GM10266 (cell line): Measurements from ENCODE around the gene CAD.

Experiments
- DNase-seq: peaks from one replicate; pipeline ENCODE4 v3.0.0; 2012; ENCODE audit errors: extremely low spot score
- CTCF ChIP-seq: IDR thresholded peaks from 2 replicates; pipeline ENCODE4 v1.5.1; 2012; ENCODE audit warnings: mild to moderate bottlenecking, low read depth; ENCODE audit not compliant: control insufficient read depth, insufficient read depth; ENCODE audit errors: missing control alignments

The CAD gene

DNA sequence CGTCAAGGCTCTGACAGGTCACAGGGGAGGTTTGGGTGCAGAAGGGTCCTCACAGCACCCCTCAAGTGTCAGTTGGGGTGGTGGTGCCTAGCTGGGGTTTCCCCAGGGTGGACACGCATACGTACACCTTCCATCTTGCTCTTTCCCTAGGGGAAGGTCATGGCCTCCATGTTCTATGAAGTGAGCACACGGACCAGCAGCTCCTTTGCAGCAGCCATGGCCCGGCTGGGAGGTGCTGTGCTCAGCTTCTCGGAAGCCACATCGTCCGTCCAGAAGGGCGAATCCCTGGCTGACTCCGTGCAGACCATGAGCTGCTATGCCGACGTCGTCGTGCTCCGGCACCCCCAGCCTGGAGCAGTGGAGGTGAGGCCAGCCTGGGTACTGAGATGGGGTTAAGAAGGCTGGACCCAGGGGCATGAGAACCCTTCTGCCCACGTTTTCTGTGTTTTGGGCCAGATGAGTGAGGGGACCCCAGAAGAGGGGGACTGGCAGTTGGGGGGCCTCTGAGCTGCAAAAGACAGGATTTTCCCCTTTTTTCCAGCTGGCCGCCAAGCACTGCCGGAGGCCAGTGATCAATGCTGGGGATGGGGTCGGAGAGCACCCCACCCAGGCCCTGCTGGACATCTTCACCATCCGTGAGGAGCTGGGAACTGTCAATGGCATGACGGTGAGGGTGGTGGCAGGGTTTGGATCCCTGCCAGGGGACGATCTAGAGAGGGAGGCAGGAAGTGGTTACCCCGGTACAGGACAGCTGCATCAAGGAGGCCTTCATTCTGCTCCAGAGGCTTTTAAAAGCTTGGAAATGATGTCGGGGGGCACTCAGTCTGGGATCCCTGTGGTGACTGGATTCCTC, 24.8 kb downstream of the CAD start:
- no peak for TF ChIP-seq CTCF
- no peak for DNase-seq

DNA sequence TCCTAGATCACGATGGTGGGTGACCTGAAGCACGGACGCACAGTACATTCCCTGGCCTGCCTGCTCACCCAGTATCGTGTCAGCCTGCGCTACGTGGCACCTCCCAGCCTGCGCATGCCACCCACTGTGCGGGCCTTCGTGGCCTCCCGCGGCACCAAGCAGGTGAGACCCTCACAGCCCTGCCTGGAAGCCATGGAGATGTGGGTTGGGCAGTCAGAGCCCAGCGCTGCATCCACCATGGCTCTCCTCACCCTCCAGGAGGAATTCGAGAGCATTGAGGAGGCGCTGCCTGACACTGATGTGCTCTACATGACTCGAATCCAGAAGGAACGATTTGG, 25.4 kb downstream of the CAD start:
- no peak for TF ChIP-seq CTCF
- DNase-seq, result no peak

- no peak for DNase-seq
- no peak for TF ChIP-seq CTCF
Measured at GRCh38 chr2:27243391-27244130, 26.4 kb downstream of the CAD start.

- no peak for DNase-seq
Measured at GRCh38 chr2:27245116-27245515, 27.9 kb downstream of the CAD start.

DNA sequence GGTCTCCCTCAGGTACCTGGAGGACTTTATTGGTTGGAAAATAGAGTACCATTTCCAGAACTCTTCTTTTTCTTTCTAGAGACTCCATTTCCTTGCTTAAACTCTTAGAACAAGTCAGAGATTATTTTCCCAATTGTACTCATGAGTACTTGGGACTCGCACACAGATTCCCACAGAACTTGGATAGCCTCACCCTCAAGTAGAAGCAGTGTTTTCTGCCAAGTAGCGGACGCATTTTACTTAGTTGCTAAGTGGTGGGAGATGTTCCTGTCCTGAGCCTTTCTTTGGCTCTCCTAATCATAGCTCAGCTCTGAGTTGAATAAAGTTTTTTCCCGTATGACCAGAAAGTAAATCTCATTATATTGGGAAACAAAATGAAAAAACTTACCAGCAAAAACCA, 28.5 kb downstream of the CAD start:
- DNase-seq, result no peak
- TF ChIP-seq CTCF, result no peak

More at GRCh38 chr2:27245116-27245515, 27.9 kb downstream of the CAD start:
- TF ChIP-seq CTCF, result no peak

- no peak for DNase-seq
- TF ChIP-seq CTCF, result no peak
Measured at GRCh38 chr2:27247893-27248292, 30.7 kb downstream of the CAD start.
